ENCODE results near the gene TDRD5.

The TDRD5 gene

DNA sequence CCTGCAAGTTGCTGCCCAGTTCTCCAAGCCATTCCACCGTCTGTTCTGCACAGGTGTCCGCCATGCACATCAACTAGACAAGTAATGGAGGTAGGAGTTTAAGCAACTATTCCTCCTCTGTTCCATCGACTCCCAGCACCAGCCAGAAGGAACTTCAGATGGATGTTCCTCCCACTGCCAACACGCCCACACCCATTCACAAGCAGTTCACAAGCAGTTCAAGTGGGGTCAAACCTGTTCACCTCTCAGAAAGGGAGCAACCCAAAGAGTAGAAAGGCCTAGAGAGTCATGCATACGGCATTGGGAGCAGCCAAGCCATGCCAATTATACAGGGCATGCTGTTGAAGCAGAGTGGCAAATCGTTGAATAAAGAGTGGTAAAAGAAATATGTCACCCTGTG, 4.3 kb upstream of the TDRD5 start:
- H3K4me3 ChIP-seq (ENCODE audit: low read depth, low read length) = no peak overlapping the region
- no peak for TF ChIP-seq CTCF (IDR thresholded peaks at IDR 0.05; ENCODE audit: insufficient read depth, low read depth, low read length, missing control alignments)
- no peak for DNase-seq (ENCODE audit: low read depth)

DNA sequence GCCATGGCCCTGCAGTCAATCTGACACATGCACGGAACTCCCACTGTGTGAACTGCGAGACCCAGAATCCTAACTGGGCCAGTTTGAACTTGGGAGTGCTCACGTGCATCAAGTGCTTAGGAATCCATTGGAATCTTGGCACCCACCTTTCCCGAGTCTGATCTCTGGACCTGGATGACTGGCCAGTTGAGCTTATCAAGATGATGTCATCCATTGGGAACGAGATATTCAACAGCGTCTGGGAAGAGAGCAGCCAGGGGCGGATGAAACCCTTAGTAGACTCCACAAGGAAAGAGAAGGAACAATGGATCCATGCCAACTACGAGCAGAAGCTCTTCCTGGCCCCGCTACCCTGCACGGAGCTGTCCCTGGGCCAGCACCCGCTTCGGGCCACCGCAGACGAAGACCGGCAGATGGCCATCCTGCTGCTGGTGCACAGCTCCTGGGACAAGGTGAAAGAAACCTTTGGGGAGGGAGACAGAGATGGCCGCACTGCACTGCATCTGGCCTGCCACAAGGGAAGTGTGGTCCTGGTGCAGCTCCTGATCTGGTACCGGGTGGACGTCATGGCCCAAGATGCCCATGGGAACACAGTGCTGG, 3.1 kb upstream of the TDRD5 start:
- H3K4me3 ChIP-seq (ENCODE audit: low read depth, low read length) = no peak overlapping the region
- TF ChIP-seq CTCF (IDR thresholded peaks at IDR 0.05; ENCODE audit: insufficient read depth, low read depth, low read length, missing control alignments) = no peak
- DNase-seq (ENCODE audit: low read depth) = no peak

DNA sequence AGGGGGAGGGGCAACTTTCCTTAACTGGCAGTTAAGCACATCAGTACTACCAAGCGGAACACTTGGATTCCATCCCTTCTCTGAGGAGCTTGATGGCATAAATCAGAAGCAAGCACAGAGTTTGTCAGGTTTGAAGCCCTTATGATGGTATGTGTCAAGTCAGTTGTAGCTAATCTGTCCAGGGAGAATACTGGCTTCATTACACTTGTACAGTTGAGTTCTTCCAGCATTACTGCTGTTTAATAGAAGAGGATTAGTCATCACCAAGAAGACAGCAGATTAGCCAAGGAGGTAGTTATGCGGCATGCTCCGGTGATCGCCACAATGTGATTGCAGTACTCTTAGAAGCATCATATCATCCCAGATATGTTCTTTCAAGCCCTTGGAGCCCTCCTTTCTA, 2.1 kb upstream of the TDRD5 start:
- no peak overlapping the region for H3K4me3 ChIP-seq (ENCODE audit: low read depth, low read length)
- no peak for TF ChIP-seq CTCF (IDR thresholded peaks at IDR 0.05; ENCODE audit: insufficient read depth, low read depth, low read length, missing control alignments)
- no peak for DNase-seq (ENCODE audit: low read depth)

DNA sequence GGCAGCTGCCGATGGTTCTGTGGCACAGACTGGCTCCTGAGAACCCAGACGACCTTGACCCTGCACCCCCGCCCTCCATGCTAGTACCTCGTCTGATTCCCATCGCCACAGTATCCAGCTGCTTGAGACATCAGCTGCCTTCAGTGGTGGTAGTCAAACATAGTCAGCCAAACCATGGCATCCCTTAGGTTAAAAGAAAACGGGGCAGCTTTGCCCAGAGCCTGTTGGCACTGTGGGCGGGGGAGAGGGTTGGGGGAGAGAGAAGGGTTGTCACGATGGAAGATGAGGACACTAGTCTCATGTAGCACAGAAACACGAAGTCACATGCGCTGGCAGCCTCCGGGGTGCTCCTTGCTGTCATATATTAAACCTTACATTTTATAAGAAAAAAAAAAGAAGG, 961 bp upstream of the TDRD5 start:
- no peak for DNase-seq (ENCODE audit: low read depth)
- H3K4me3 ChIP-seq (ENCODE audit: low read depth, low read length) = no peak overlapping the region
- TF ChIP-seq CTCF (IDR thresholded peaks at IDR 0.05; ENCODE audit: insufficient read depth, low read depth, low read length, missing control alignments) = no peak

GRCh38 chr1:179591253-179591591, 410 bp upstream of the TDRD5 start:
- H3K4me3 ChIP-seq (ENCODE audit: low read depth, low read length) = no peak overlapping the region
- no peak for DNase-seq (ENCODE audit: low read depth)
- no peak for TF ChIP-seq CTCF (IDR thresholded peaks at IDR 0.05; ENCODE audit: insufficient read depth, low read depth, low read length, missing control alignments)

DNA sequence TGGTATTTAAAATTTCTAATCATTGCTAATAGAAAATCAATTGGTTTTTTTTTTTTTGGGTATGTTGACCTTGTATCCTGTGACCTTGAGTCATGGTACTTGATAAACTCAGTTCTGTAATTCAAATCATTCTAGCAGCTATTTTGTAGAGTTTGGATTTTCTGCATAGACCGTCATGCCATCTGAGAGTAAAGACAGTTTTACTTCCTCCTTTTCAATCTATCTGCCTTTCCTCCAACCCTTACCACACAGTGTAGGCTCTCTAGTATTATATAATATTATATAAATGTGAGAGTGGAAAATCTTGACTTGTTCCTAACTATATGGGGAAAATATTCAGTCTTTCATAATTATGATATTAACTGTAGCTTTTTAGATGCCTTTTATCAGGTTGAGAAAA, 7.0 kb downstream of the TDRD5 start:
- TF ChIP-seq CTCF (IDR thresholded peaks at IDR 0.05; ENCODE audit: insufficient read depth, low read depth, low read length, missing control alignments) = no peak
- DNase-seq (ENCODE audit: low read depth) = no peak
- H3K4me3 ChIP-seq (ENCODE audit: low read depth, low read length) = no peak overlapping the region

- no peak for TF ChIP-seq CTCF (IDR thresholded peaks at IDR 0.05; ENCODE audit: insufficient read depth, low read depth, low read length, missing control alignments)
- DNase-seq (ENCODE audit: low read depth) = peak; percentile 21
- no peak overlapping the region for H3K4me3 ChIP-seq (ENCODE audit: low read depth, low read length)
Observed at GRCh38 chr1:179599623-179600249, 8.1 kb downstream of the TDRD5 start.

All from GM12865 (cell line).